Tibial artery (tissue), 4 donors: ENCODE measurements around the gene SOCS1.
"Not testable (repeated sequence)": the region's sequence is repeated elsewhere in the genome, so short reads cannot be mapped to it uniquely, and the experiment has no call there.

Experiments
- DNase-seq, 2 donors: peaks; one replicate each; pipeline ENCODE4 v3.0.0-alpha.2; 2019
- H3K27ac ChIP-seq, 2 donors: fragments of 200-600 bp; sonication (generic) in 1 of 2; 1 replicate in 1 of 2; 2 replicates in 1 of 2; pipeline ENCODE4 v1.5.1; 2018 to 2019; ENCODE audit warnings: mild to moderate bottlenecking in 1 of 2
- H3K27me3 ChIP-seq, 2 donors: fragments of 200-600 bp; sonication (generic) in 1 of 2; one replicate each; pipeline versions ENCODE4 v1.5.1 to v1.6.0; 2016 to 2019
- H3K36me3 ChIP-seq, 3 donors: fragments of 200-600 bp; sonication (generic) in 2 of 3; one replicate each; pipeline ENCODE4 v1.5.1; 2016 to 2019; ENCODE audit warnings: mild to moderate bottlenecking in 2 of 3
- H3K4me1 ChIP-seq, 4 donors: fragments of 200-600 bp; sonication (generic) in 2 of 4; 1 replicate in 3 of 4; 2 replicates in 1 of 4; pipeline ENCODE4 v1.5.1; 2016 to 2019
- H3K4me3 ChIP-seq, 2 donors: fragments of 200-600 bp; sonication (generic) in 1 of 2; 1 replicate in 1 of 2; 2 replicates in 1 of 2; pipeline ENCODE4 v1.5.1; 2018 to 2019; ENCODE audit warnings: mild to moderate bottlenecking in 2 of 2
- H3K9me3 ChIP-seq, 3 donors: fragments of 200-600 bp; sonication (generic) in 1 of 3; one replicate each; pipeline ENCODE4 v1.5.1; 2016 to 2019
- intact Hi-C: fragments of 100-400 bp; cut with DNase I; formaldehyde crosslinking; loops from one replicate; pipeline ENCODE4 v1.15.0; 2023; ENCODE audit warnings: low total_unique reads
- TF ChIP-seq, protein P1 (sequence below), 2 experiments: fragments of 200-600 bp in 1 of 2; fragments of 450-650 bp in 1 of 2; IDR thresholded peaks; one replicate each; pipeline ENCODE4 v1.5.1; 2017 to 2019; ENCODE audit warnings: antibody characterized with exemption in 2 of 2, mild to moderate bottlenecking in 1 of 2, moderate library complexity in 1 of 2

Gene SOCS1

DNA sequence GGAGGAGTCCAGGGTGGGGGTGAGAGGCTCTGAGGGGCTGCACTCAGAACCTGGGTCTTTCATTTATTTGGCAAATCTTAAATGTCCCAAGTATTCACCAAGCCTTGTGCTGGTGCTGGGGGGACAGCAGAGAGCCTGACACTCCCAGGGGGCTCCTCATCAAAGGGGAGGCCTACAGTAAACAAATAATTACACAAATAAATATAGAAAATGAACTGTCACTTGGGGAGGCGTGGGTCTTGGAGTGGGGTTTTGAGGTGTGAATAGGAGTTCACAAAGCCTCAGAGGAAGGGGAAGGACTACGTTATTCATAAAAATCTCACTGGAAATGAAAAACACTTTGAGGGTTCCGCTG, 40.3 kb upstream of the SOCS1 start:
- TF ChIP-seq, protein P1, sequence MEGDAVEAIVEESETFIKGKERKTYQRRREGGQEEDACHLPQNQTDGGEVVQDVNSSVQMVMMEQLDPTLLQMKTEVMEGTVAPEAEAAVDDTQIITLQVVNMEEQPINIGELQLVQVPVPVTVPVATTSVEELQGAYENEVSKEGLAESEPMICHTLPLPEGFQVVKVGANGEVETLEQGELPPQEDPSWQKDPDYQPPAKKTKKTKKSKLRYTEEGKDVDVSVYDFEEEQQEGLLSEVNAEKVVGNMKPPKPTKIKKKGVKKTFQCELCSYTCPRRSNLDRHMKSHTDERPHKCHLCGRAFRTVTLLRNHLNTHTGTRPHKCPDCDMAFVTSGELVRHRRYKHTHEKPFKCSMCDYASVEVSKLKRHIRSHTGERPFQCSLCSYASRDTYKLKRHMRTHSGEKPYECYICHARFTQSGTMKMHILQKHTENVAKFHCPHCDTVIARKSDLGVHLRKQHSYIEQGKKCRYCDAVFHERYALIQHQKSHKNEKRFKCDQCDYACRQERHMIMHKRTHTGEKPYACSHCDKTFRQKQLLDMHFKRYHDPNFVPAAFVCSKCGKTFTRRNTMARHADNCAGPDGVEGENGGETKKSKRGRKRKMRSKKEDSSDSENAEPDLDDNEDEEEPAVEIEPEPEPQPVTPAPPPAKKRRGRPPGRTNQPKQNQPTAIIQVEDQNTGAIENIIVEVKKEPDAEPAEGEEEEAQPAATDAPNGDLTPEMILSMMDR (IDR thresholded peaks at IDR 0.05) = no peak
- intact Hi-C loops = no loop called here
- Histone ChIP-seq H3K27ac (no peak overlapping the region), H3K4me1 (peaks cover 0 to 17% (median 10%) of the 10 kb centered on the region in 4 donors), H3K36me3 (no peaks in the 10 kb centered on the region), H3K9me3 (no peaks in the 10 kb centered on the region), H3K27me3 (no peaks in the 10 kb centered on the region), H3K4me3 (no peak overlapping the region)
- DNase-seq = no peak

DNA sequence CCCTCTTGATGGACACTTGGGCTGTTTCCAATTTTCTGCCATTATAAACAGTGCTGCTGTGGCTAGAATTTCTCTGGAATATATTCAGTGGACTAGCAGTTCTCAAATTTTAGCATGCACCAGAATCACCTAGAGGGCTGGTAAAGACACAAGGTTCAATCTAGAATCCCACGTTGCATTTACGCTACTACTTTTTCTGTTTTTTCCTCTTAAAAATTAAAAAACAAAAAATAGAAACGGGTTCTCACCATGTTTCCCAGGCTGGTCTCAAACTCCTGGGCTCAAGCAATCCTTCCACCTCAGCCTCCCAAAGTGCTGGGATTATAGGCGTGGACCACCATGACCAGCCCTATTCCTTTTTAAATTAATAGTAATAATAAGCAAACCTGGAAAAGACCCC, 39.7 kb upstream of the SOCS1 start:
- intact Hi-C loops = no loop called here
- peaks cover 0 to 17% (median 10%) of the 10 kb centered on the region in 4 donors for H3K4me1 ChIP-seq
- DNase-seq = no peak

DNA sequence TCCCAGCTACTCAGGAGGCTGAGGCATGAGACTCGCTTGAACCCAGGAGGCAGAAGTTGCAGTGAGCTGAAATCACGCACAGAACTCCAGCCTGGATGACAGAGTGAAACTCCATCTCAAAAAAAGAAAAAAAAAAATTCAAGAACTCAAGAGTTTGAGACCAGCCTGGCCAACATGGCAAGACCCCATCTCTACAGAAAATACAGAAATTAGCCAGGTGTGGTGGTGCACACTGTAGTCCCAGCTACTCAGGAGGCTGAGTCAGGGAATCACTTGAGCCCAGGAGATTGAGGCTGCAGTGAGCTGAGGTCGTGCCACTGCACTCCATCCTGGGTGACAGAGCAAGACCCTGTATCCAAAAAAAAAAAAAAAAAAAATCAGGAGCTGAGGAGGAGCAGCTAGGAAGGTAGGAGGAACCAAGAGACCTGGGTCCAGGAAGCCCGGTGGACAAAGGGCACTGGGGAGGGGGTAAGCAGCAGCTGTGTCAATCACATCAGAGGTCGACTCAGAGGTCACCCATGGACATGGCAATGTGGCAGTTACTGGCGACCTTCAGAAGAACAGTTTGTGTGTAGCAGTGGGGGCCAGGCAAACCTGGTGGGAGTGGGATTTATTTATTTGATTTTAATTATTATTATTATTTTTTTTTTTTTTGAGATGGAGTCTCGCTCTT, 36.2 kb upstream of the SOCS1 start:
- TF ChIP-seq, protein P1 (IDR thresholded peaks at IDR 0.05) = no peak
- no peaks in the 10 kb centered on the region for H3K9me3 ChIP-seq
- H3K27ac ChIP-seq = no peak overlapping the region
- no peak for DNase-seq
- no peaks in the 10 kb centered on the region for H3K27me3 ChIP-seq
- intact Hi-C loops = no loop called here
- H3K4me3 ChIP-seq = no peak overlapping the region
- no peaks in the 10 kb centered on the region for H3K36me3 ChIP-seq
- peaks cover 0 to 8% (median 2%) of the 10 kb centered on the region in 4 donors for H3K4me1 ChIP-seq

More for the DNA sequence above, 39.7 kb upstream of the SOCS1 start:
- no peaks in the 10 kb centered on the region for H3K9me3 ChIP-seq
- TF ChIP-seq, protein P1 (IDR thresholded peaks at IDR 0.05) = no peak
- H3K27me3 ChIP-seq = no peaks in the 10 kb centered on the region
- H3K36me3 ChIP-seq = no peaks in the 10 kb centered on the region
- no peak overlapping the region for H3K27ac ChIP-seq
- no peak overlapping the region for H3K4me3 ChIP-seq

DNA sequence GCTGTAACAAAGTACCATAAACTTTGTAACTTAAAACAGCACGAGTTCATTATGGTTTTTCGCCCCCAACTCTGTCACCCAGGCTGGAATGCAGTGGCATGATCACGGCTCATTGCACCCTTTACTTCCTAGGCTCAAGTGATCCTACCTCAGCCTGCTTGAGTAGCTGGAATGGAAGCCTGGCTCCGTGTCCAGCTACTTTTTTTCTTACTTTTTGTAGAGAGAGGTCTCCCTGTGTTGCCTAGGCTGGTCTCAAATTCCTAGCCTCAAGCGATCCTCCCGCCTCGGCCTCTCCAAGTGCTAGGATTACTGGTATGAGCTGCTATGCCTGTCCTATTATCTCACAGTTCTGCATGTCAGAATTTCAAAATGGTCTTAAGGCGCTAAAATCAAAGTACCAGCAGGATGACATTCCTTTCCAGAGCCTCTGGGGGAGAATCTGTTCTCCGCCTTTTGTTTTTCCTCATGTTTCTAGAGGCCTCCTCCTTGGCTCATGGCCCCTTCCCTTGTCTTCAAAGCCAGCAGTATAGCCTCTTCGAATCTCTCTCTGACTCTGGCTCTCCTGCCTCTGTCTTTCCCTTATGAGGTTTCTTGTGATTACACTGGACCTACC, 35.2 kb upstream of the SOCS1 start:
- Histone ChIP-seq H3K4me1 (no peaks in the 10 kb centered on the region), H3K27me3 (no peaks in the 10 kb centered on the region), H3K27ac (no peak overlapping the region), H3K36me3 (no peaks in the 10 kb centered on the region), H3K9me3 (no peaks in the 10 kb centered on the region), H3K4me3 (no peak overlapping the region)
- TF ChIP-seq, protein P1 (IDR thresholded peaks at IDR 0.05) = no peak
- no peak for DNase-seq
- intact Hi-C loops = no loop called here

DNA sequence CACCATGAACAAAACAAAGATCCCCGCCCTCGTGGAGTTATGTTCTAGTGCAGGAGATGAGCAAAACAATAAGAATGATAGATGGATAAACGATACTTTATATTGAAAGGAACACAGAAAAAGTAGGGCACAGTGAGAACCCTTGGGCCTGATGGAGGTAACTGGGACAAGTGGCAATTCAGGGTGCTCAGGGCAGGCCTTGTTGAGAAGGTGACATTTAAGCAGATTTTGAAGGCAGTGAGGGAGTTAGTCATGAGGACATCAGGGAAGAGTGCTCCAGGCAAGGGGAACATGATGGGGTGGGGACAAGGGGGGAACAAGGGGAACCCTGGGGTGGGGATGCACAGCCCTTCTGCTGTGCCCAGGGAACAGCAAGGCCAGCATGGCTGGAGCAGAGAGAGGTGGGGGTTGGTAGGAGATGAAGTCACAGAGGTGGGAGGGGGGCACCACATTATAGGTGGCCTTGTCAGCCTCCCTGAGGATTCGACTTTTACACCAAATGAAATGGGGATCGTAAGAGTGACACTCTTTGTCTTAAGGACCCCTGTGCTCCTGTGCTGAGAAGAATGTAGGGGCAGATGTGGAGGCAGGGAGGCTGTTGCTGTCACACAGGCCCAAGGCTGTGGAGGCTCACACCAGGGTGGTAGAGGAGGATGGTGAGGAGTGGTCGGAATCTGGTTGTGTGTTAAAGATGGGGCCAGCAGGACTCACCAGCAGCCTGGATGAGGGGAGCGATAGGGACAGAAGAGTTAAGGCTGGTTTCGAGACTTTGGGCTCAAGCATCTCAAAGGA, 34.3 kb upstream of the SOCS1 start:
- H3K27ac ChIP-seq = no peak overlapping the region
- DNase-seq = no peak

DNA sequence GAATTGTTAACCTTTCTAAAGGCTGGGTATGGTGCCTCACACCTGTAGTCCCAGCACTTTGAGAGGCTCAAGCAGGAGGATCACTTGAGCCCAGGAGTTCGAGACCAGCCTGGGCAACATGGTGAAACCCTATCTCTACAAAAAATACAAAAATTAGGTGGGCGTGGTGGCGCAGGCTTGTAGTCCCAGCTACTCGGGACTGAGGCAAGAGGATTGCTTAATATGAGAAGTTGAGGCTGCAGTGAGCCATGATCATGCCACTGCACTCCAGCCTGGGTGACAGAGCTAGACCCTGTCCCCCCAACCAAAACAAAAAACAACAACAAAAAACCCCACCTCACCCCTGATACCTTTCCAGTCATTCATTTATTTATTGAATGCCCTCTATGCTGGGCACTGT, 33.7 kb upstream of the SOCS1 start:
- intact Hi-C loops, DNase-seq, H3K4me3 ChIP-seq: not testable (repeated sequence)

More for the DNA sequence above, 34.3 kb upstream of the SOCS1 start:
- Histone ChIP-seq H3K27me3 (no peaks in the 10 kb centered on the region), H3K4me3 (no peak overlapping the region), H3K9me3 (no peaks in the 10 kb centered on the region), H3K4me1 (no peaks in the 10 kb centered on the region), H3K36me3 (no peaks in the 10 kb centered on the region)
- intact Hi-C loops = no loop called here
- TF ChIP-seq, protein P1 (IDR thresholded peaks at IDR 0.05) = no peak

More for the DNA sequence above, 33.7 kb upstream of the SOCS1 start:
- not testable (repeated sequence) for H3K36me3 ChIP-seq, H3K27me3 ChIP-seq, H3K4me1 ChIP-seq, H3K9me3 ChIP-seq, H3K27ac ChIP-seq
